ENCODE data around the gene NTSR2.

NTSR2 gene

DNA sequence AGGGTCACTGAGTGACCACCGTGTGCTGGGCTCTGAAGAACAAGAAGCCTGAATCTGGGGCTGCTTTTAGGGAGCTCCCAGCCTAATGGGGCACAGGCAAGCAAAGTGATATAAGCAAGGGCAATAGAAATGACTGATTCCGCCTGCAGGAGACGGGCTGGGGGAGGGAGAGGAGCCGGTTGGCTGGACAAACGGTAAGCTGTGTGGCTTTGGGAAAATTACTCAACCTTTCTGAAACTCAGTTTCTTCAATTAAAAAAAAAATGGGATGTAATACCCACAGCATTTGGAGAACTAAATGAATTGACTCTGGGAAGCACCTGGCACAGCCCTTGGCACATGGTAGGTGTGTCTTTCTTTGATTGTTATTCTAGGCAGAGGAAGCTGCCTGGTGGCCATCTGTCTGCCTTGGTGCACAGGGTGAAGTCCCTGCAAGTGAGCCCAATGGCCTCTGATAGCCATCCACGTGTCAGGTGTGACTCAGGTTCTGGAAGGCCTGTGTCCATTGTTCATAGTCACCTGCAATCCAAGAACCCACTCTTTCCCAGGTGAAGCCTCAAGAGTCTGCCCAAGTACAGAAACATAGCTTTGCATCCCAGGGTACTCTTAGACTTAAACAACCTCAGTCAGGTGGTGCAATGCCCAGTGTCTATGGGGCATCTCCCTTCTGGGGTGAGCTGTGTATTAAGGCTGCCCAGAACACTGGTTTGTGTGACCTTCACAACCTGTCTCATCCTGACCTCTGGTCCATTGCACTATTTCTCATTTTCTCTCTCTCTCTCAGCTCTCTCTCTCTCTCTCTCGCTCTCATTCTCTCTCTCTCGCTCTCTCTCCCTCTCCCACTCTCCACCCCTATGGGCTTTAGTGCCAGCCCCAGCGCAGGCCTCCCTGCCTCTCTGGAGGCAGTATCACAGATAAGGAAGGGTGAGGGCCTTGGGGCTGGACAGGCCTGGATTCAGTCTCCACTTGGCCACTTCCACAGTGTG lies 30.0 kb upstream of the NTSR2 start:
- no peak for DNase-seq (ENCODE audit: low spot score)

DNA sequence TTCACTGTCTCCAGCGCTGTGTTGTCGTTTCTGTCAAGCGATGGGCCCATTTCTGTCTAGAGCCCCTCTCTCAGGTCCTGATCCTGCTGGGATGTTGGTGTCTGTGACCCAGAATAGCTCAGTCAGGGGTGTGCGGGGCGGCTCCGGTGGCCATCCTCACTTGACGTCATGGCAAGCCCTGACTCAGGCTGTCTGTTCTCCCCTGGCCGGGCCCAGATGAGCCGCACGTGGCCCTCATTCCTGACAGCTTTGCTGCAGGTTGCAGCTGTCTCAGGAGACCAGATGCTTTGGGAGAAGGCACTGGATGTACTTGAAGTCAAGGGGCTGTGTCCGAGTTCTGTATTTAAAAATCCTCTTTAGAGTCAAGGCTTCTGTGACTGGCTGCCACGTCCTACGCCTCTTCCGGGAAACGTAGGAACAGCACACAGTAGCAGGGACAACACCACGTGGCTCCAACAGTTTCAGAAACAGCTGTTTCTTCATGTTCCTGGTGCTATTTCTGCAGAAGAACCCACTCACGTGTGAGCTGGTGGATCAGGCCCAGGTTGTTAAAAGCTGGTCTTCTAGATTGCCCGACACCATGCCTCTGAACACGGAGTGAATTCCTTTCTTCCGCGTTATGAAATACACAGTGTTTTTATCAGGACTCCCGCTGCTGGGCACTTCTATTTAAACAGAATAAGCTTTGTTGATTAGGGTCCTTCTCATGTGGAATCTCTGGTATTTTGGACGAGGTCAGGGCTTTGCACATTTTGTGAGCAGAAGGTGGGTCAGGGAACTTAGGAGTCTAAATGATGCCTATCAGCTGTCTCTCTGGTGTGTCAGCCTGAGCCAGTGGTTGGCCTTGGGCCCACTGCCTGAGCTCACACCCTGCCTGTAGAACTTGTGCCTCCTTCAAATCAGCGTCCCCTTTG lies 28.3 kb upstream of the NTSR2 start:
- DNase-seq (ENCODE audit: low spot score), result no peak

DNA sequence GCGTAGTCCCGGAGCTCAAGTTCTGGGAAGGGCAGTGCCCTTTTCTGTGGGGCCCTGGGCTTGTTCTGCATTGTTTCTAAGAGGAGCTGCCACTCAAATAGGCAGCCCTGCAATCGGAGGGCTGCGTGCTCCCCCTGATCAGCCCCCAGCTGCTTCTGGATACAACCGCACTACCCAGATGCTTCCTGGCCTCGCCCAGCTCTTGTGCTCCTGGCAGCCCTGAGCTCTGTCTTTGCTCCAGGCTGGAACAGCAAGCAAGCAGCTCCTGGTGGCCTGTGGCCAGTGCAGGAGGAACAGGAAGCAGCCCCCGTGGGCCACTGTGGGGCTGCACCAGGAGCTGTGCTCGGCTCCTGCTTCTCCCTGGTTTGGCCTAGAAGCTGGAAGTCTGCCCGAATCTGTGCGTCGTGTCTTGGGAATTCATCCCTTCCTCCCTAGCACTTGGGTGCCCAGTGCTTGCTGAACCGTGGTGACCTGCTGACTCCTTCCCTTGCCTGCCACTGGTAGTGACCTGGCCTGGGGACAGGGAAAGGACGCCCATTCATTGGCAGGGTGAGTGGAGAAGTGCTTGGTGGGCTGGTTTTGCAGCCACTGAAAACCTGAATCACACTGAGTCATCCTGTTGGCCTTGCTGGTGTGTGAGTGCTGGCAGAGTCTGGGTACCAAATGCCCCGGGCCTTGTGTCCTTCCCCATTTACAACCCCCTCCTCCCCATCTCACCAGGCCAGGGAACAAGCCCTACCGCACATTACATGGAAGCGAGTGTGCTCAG lies 27.3 kb upstream of the NTSR2 start:
- DNase-seq (ENCODE audit: low spot score), result no peak

DNA sequence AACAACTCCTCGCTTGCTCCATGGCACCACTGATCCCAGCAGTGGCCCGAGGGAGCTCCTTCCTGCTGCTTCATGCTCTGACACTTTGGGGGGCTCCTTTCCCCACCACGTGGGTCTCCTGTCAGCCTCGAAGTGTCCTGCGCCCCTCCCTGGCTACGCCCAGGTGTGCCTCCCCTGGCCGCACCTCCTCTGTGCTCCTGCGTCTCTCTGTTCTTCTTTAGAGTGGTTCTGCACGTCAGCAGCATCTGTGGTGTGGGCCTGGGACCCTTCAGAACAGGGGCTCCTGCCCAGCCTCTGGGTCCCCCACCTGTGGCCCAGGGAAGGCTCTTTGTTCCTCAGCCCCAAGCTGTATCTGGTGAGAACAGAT lies 26.7 kb upstream of the NTSR2 start:
- DNase-seq (ENCODE audit: low spot score), result no peak

DNA sequence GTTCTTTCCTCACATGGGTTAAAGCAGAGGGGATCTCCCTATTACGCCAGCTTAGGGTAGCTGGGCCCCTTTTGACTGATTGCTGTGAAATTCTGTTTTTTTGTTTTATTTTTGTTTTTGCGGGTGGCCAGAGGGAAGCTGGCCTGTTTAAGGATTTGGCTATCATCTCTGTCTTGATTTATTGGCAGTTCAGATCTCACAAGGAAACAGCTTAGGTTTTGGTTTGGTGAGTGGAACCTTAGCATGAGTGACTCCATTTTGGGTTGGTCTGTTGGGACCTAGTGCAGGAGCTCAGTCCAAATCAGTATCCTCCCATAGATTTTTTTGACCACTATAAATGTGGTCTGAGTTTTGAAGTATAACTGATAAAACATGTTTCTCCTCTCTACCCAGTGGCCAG lies 25.6 kb upstream of the NTSR2 start:
- DNase-seq (ENCODE audit: low spot score), result no peak

DNA sequence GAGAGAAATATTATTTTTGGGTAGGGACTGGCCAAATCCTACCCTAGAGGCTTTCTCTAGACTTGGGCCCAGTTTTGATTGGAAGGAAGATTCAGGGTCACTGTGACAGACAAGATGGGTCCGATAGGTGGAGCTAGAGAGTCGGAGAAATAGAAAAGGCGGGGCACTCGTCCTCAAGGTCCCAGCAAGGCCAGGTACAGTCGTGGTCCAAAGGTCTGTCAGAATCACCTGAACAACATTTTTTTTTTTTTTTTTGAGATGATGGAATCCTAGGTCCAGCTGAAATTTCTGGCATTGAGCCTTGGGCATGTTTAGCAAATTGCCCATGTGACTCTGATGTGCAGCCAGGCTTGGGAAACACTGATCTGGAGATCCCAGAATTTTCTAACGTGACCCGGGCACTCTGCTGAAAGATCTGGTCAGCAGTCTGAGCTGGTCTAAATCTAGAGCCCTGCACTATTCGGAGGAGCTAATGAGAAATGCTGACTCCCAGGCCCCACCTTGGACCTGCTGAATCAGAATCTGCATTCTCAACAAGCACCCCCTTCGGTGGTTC lies 23.0 kb upstream of the NTSR2 start:
- DNase-seq (ENCODE audit: low spot score), result no peak

DNA sequence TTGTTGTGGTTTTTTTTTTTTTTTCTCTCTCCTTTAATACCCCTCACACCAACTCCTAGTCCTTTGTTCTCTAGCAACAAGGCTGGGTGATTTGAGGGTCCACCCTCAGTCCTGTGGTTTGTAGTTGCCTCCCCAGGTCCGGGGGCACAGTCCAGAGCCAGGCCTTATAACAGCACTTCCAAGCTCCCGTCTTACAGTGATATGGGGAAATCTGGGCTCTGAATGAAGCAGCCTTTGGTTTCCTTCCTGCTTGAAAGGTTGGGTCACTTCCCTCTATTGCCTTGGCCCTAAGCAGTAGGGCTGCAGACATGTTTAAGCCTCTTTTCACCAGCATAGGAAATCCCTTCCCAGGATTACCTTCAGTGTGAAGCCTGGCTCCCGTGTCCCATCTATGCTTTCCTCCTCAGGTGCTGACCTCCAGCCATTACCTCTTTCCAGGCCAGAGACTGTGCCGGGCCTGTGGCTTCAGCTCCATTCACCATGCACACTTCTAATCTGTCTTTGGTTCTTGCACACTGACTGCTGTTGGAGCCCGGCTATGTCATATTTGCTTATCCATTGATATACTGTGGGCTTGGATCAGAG lies 21.2 kb upstream of the NTSR2 start:
- DNase-seq (ENCODE audit: low spot score), result no peak

DNA sequence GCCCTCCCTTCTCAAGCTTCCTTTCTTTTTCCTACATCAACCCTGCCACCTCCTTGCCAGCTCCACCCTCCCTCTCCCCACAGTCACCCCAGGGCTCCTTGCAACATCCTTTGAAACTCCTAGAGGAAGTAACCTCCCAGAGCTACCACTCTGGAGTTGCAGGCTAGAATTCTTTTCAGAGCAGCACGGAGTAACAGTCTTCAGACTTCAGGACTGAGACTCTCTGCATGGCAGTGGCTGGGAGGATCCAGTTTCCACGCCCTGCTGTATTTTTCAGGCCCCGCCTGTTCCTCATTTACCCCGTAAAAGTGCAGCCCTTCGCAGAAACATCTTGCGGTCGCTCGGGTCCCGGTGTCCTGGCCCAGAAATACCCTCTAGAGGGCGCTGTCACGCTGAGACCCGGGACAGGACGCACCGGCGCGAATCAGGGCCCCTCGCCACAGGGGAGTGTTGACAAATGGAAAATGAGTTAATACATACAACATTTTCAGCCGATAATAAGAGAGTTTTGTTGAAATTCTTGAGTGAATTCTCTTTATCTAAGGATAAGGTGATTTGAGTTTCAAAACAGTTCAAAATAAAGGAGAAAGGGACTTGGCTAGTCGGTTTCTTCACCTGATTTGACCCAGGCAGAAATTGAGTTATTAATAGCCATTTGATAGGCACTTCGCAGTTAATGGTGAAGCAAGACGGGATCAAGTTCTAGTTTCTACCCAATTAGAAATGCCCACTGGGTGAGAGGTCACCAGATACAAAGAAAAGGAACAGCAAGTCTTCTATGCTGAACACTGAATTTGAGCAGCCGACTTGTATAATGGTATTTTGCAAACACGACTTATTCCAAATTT lies 18.5 kb upstream of the NTSR2 start:
- peak; percentile 79 for DNase-seq (ENCODE audit: low spot score)

DNA sequence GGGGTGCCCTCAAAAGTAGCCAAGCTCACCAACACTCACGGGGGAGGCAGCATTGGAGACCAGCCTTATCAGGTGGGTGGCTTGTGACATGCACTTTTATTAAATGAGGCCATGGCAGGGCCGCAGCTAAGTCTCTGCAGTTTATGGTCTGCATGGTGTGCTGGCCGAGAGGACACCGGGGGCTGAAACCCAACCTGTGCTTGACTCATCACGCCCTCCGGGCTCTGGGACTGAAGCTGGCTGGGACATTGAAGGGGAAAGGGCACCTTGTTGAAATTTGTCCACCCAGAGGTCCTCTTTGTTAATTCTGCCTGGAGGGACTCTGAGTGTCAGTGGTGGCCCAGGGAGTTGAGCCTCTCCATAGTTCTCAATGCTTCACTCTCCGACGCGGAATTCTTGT lies 17.7 kb upstream of the NTSR2 start:
- no peak for DNase-seq (ENCODE audit: low spot score)

DNA sequence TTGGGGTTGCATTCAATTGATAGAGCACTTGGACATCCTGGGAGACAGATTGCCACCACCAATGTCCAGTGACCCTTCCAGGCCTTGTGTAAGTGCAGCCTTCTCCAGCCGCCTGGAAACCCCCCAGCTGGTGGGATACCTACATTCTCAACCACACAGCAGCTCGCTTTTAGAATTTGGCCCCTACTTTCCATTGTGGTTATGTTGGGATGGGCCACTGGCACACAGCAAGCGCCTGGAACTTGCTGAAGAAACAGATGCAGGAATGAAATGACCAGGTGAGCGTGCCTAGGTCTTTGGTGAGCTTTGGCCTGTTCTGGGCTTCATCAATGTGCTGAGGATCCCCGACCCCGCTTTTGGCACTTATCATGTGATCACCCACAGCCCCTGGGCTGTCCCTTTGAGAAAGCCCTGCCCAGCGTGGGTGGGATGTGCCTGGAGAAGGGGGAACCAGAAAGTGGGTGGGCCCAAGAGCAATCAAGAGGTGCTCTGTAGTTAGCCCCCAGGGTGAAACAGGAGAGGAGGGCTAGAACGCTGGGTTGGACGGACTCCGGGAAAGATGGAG lies 16.0 kb upstream of the NTSR2 start:
- DNase-seq (ENCODE audit: low spot score), result no peak

DNA sequence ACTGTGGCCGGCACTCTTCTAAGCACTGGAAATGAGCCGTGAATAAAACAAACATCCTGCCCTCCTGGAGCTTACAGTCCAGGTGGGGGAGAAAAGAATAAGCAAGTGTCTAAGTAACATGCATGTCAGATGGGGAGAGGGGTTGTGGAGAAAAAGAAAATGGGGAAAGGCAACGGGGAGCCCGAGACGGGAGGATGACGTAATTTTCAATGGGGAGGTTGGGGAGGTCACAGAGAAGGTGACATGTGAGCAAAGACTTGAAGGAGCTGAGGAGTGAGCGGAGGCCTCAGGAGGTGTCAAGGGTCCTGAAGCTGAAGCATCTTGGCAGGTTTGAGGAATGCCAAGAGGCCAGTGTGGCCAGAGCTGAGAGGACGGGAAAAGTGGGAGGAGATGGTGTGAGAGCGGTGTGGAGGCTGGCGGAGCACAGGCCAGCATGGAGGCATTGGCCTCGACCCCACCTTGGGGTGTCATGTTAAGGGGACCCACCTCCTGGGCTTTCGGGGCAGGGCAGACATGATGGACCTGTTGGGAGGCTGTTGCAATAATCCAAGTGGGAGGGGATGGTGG lies 15.0 kb upstream of the NTSR2 start:
- no peak for DNase-seq (ENCODE audit: low spot score)

DNA sequence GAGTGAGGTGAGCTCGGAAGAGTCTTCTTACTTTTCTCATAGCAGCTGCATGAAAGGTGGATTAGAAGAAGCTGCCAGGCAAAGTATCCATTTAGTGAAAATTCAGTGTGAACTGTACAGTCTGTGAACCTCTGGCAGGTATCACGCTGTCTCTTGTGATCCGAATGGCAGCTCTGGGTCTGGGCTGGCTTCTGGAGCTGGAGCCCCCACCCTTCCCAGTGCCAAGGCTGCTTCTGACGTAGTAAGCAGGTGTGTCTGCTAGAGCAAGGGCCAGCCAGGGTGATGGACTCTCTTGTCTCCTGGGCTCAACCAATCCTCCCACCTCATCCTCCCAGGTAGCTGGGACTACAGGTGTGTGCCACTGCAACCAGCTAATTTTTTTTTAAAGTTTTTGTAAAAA lies 14.0 kb upstream of the NTSR2 start:
- no peak for DNase-seq (ENCODE audit: low spot score)

DNA sequence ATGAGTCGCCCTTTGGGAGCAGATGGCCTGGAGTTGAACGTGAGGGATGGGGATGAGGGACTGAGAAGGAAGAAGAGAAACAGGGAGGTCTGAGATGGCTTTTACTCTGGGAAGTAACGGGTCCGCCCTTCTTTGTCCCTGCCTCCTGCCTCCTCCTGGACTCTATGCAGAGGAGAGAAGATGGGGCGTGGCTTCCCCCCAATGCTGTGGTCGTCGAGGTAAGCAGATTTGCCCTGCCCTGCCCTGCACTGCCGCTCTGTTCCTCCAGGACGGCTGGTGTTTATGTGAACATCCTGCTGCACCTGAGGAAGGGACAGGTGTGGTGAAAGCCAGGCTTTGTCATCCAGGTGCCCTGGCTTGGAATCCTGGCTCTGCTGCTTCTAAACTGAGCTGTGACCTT lies 13.5 kb upstream of the NTSR2 start:
- no peak for DNase-seq (ENCODE audit: low spot score)

DNA sequence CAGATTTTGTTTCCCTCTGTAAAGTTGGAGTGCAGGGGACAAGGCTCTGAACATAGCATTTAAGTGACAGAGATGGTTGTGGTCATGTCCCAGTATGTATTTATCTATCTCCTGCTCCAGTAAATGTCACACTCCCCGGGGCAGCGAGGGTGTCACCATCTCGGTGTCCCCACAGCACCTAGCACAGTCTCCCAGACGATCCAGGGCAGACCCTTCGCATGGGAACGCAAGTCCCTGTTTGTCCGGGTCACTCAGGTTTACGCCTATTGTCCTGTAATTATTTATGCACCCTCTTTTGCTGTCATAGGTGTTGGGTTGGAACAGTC lies 12.6 kb upstream of the NTSR2 start:
- no peak for DNase-seq (ENCODE audit: low spot score)

DNA sequence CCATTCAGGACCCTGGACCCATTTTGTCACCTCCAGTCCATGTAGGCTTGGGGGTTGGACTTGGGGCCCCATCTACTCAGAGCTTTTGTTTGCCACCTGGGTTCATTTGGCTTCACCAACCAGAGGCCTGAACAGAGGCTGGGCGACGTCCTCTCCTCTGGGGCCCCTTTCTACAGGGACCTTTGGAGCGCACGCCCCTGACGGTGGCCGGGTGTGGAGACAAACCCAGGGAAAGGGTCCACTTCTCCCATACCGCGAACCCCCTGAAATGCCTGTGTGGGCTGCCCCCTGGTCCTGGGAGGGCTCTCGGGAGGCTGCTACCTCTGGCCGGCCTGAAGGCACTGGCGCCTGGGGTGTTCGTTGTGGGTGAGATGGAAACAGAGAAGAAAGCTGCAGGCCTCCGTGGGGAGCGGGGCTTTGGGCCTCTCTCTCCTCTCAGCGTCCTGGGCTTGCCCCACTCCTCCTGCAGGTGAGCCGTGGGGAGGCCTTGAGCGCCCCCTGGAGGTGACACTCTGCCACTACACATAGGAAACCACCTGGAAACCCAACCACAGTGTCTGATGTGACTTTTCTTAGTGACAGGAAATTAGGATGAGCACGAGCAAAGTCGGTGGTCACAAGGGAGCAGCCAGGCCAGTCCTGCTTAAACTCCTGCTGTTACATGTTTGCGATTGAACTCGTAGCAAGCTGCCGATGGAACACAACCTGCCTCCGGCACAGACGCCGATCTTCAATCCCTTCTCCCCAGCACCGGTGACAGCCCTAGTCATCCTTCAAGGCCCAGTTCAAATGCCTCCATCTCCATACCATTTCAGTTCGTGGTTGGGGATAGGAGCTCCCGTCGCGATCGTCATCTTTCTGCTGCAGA lies 12.0 kb upstream of the NTSR2 start:
- DNase-seq (ENCODE audit: low spot score), result no peak

DNA sequence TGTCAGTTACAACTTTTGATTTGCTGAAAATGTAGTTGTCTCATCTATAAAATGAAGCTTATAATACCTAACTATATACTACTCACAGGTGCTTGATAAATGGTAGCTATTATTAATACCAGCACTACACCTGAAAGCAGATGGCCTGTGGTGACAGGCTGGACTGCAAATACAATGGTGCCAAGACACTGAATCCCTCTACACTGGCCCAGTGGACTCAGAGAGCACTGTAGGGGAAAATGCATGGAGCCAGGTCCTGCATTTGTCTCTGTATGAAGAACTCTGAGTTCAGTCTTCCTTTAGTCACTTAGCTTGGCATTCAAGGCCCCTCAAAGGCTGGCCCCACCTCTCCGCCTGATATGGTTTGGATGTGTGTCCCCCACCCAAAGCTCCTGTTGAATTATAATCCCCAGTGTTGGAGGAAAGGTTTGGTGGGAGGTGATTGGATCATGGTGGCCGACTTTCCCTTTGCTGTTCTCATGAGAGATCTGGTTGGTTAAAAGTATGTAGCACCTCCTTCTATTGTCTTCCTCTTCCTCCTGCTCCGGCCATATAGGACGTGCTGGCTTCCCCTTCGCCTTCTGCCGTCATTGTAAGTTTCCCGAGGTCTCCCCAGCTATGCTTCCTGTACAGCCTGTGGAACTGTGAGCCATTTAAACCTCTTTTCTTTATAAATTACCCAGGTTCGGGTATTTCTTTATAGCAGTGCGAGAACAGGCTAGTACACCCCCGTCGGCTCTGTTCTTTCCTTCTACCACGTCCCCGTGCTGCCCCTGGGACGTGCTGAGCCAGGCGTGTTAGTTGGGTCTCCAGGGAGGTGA lies 11.1 kb upstream of the NTSR2 start:
- DNase-seq (ENCODE audit: low spot score), result no peak

DNA sequence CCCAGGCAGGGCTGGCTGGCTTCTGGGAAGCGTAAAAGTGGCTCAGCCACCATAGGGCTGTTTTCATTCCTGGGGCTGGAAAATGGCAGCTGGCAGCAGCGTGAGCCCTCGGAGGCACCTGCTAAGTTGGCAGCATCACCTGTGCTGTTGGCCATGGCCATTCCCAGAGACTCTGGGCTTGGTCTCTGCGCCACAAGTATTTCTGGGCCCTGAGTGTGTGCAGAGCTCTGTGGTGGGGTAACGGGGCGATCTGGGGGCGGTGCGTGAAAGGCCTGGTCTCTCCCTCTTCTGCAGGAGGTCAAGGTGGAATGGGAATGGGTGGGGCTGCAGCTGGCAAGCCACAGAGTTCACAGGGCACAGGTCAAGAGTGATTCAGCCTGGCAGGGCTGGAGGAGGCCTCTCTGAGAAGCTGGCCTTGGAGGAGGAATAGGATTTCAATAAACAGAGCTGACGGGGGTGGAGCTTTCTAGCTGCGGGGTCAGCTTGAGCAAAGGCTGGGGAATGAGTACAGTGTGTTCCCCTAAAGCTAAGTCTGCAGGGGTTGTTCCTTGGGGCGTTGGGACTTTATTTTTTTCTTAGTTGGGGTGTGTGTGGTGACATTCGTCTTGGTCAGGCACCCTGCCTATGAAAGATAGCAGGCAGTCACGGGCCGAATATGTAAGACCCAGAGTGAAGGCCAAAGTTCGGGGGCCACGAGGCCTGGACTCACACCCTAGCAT lies 10.3 kb upstream of the NTSR2 start:
- no peak for DNase-seq (ENCODE audit: low spot score)
